Measurements from ENCODE around the gene TXNDC15. TPM values are rescaled to one million over a fixed set of nuclear protein-coding genes. Genes with fewer than 3 reads are reported as not detected.

TXNDC15 gene
- total RNA-seq: 132 TPM

GRCh38 chr5:134873987-134874830, at the start of gene TXNDC15:
TXNDC15 (plus strand) TSS chr5:134874371; CDS start chr5:134874428, 57 bp downstream.

GRCh38 chr5:134845852-134846640, 28.1 kb upstream of the TXNDC15 start, which contains the start of gene C5orf24:
C5orf24 (plus strand) TSS chr5:134845968; CDS start chr5:134854901, 8,933 bp downstream.

GRCh38 chr5:134904610-134905245, 30.6 kb downstream of the TXNDC15 start, which contains the start of gene PCBD2:
PCBD2 (plus strand) TSS chr5:134905131; CDS start chr5:134905140, 9 bp downstream.

Other genes starting within 250 kb of the TXNDC15 start
- 39.1 TPM for gene SAR1B, start 241.5 kb upstream of the TXNDC15 start, total RNA-seq
- gene SEC24A, start 225.6 kb upstream of the TXNDC15 start, total RNA-seq: 36.6 TPM
- 31.0 TPM for gene CAMLG, start 135.8 kb upstream of the TXNDC15 start, total RNA-seq
- gene DDX46, start 115.6 kb upstream of the TXNDC15 start, total RNA-seq: 69.4 TPM
- gene C5orf24, start 28.4 kb upstream of the TXNDC15 start, total RNA-seq: 85.3 TPM
- 11.0 TPM for gene PCBD2, start 30.8 kb downstream of the TXNDC15 start, total RNA-seq
- gene CATSPER3, start 93.5 kb downstream of the TXNDC15 start, total RNA-seq: not detected
- gene PITX1, start 159.9 kb downstream of the TXNDC15 start, total RNA-seq: 31.1 TPM

All from camera-type eye (tissue), 1 donor.